HG03280 (cell line): ENCODE measurements around the gene RND1.

Source experiments
- ATAC-seq: cut with Tn5 transposase; IDR thresholded peaks from one replicate; pipeline ENCODE4 v1.9.1; 2021; ENCODE audit warnings: mild to moderate bottlenecking, moderate library complexity; ENCODE audit not compliant: unreplicated experiment

The RND1 gene

DNA sequence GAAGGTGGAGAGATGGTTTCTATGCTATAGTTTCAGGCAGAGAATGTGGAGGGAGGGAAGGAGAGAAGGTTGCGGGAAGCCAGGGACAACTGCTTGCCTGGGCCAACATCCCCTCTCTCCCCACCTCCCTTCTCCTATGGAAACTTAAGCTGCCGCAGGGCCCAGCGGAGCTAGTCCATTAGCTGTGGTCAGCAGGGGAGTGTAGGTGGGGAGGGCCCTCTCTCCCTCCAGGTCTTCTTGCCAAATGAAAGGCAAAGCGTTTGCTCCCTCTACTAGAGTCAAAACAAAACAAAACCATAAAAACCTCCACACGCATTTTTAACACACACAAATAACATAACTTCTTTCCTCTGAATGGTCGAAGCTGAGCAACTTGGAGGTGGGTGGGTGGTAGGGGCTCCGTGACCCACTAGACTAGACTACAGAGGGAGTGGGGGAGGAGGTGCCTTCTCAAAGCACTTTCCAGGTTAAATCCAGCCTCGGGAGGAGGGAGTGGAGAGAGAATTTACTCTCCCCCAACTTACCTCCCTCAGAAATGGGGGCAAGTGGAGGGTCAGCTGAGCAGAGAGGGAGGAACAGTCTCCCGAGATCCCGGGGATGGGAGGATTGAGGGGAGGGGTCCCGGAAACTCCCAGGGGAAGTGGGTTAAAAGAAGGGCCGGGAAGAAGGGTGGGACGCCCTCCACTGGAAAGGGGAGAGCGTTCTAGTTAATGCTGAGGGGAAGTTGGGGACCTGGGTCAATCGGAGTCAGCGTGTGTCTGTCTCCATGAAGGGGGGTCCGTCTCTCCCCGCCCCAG is 52.0 kb downstream of the RND1 start:
- no peak for ATAC-seq

DNA sequence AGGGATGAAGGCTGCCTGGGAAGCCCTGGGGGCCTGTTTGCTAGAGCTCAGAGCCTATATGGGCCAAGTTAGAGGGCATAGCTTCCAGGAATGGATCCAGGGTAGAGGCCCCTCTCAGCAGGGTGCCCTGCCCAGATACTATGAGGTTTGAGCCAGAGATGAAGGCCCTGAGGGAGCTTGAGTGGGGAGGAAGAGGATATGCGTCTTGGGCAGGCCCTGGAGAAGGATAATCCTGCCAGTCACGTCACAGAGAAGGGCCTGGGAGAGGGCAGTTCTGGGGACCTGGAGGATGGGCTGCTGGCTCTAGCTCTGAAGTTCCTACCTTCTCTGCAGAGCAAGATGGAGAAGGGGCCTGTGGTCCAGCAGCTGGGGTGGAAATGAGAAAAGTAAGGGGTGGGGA is 53.3 kb downstream of the RND1 start:
- no peak for ATAC-seq

GRCh38 chr12:48811437-48812090 is 54.1 kb downstream of the RND1 start:
- no peak for ATAC-seq

- no peak for ATAC-seq
Measured at GRCh38 chr12:48810903-48811431, 54.7 kb downstream of the RND1 start.

DNA sequence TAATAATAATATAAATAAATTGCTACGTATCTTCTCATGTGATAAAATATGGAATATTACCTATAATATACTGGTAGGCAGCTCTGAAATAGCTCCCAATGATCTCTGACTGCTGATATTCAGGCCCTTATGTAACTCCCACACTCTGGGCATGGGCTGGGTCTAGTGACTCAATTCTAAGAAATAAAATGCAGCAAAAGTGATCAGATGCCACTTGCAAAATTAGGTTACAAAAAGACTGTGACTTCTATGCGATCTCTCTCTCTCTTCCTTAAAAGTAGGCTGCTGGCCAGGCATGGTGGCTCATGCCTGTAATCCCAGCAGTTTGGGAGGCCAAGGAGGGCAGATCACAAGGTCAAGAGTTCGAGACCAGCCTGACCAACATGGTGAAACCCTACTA is 57.7 kb downstream of the RND1 start:
- ATAC-seq = no peak
